Measurements from ENCODE around the gene TRIOBP.
A peak's percentile ranks its signal among the peaks of the same experiment; 100 is the strongest.

TRIOBP gene

DNA sequence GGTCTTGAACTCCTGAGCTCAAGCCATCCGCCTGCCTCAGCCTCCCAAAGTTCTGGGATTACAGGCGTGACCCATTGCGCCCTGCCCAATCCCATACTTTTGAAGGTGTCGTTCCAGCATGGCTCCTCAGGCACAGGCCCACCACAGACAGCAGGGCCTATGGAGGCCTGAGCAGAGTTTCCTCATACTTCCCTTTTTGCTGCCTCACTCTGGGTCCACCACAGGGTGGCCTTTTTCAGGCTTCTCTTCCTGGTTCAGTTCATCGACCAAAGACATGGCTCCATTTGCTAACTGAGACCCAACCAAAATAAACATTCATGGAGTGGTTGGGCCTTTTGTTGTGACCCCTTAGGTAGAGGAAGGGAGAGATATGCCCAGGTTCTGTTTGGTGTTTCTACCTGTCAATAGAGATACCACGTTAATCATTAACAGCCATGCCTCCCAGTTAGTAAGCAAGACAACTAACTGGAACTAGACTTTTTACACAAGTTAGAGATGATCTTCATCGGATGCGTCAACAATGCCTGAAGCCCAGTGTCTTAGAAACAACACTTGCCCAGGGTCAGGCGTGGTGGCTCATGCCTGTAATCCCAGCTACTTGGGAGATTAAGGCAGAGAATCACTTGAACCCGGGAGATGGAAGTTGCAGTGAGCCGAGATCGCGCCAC, 35.1 kb downstream of the TRIOBP start:
- no peak for DNase-seq

DNA sequence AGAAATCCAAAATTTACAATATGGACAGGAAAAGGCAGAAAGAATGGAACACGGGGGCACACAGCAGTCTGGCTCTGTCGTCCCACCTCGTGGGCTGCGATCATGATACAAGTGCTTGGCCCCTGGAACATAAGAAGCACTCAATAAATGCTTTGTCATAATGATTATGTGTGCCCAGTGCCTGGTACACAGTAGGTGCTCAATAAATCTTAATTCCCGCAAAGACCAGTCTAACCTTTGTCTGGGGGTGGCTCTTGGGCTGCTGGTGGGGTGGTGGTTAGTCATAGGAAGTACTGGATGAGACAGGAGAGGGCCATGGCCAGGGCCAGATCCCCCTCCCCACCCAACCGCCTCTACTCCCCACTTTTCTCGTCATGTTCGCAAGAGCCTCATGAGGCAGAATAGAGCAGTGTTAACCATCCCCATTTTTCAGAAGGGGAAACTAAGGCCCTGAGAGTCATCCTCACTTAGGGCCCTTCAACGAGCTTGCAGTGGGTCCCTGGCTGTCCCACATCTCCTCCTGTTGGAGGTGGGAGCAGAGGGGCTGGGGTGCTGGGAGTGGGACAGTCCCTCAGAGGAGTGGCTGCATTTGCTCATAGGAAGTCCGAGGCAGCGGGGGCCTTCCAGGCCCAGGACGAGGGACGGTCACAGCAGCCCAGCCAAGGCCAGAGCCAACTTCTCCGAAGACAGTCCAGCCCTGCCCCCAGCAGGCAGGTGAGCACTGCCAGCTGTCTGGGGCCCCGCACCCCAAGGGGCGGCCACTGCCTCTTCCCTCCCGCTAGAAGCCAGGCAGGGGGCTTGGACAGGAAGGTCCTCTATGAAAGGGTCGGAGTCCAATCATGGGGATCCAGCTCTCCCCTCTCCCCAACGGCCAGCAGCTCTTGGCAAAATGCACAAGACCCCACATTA, 36.1 kb downstream of the TRIOBP start:
- no peak for DNase-seq

DNA sequence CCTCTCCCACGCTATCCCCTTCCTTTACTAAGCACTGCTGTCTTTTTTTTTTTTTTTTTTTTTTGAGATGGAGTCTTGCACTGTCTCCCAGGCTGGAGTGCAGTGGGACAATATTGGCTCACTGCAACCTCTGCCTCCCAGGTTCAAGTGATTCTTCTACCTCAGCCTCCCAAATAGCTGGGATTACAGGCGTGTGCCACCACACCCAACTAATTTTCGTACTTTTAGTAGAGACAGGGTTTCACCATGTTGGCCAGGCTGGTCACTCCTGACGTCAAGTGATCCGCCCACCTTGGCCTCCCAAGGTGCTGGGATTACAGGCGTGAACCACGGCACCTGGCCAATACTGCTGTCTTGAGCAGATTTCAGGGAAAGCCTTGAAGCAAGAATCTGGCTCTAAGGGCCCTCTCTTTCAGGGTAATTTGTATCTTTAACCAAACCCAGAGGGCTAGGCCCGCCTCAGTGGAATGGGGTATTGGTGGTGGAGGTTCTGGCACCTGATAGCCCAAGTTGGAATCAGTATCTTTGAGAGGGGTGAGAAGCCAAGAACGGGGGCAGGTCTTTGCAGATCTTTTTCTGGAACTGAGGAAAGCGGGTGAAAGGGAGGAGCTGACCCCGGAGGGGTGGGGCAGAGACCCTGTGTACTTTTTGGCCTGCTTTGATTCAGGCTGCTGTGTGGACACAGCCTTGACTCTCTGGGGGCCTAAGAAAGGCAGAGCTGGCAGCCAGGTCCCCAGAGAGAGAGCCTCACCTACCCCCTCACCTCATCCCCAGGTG, 37.0 kb downstream of the TRIOBP start:
- DNase-seq: no peak

DNA sequence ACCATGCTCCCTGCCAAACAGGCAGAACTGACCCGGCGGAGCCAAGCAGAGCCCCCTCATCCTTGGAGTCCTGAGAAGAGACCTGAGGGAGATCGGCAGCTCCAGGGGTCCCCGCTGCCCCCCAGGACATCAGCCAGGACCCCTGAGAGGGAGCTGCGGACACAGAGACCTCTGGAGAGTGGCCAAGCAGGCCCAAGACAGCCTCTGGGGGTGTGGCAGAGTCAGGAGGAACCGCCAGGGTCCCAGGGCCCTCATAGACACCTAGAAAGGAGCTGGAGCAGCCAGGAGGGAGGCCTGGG, 37.5 kb downstream of the TRIOBP start:
- DNase-seq: no peak

DNA sequence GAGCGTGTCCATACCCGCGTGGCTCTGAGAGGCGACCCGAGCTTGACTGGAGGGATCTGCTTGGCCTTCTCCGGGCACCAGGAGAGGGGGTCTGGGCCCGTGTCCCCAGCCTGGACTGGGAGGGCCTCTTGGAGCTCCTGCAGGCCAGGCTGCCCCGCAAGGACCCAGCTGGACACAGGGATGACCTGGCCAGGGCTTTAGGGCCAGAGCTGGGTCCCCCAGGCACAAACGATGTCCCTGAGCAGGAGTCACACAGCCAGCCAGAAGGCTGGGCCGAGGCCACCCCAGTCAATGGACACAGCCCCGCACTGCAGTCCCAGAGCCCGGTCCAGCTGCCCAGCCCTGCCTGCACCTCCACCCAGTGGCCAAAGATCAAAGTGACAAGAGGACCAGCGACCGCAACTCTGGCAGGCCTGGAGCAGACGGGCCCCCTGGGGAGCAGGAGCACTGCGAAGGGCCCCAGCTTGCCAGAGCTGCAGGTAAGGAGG, 38.2 kb downstream of the TRIOBP start:
- DNase-seq: no peak

DNA sequence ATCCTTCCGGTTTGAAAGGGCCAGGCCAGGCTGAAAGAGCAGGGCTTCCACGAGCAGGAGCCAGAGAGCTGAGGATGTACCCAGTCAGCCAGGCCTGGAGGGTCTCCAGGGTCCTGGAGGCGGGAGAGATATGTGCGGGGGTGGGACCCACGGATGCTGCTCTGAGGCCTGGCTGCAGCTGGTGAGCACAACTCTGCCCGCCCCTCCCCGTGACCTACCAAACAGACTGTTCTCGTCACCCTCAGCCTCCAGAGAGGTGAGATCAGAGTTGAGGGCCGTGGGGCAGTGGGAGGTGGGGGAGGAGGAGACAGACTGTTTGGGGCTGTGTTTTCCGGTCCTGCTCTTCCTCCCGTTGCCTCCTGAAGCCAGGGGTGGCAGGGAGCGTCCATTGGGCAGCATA, 42.2 kb downstream of the TRIOBP start:
- no peak for DNase-seq

DNA sequence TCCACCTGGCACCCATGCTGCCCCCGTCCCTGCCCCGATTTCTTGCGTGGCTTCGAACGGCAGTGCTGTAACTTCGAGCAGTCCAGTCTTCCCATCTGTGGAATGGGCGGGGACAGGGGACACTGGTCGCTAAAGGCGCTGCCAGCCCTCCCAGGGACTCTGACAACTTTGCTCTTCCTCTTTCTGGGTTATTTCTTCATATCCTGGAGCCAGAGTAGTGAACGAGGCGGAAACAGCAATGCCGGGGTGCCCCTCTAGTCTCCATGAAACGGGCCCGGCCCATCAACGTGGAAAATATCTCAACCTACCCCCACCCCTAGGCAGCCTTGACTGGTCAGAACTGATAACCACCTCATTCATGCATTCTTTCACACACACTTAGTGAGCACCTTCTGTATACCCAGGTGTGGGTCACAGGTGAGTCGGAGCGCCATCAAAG, 42.8 kb downstream of the TRIOBP start:
- no peak for DNase-seq

DNA sequence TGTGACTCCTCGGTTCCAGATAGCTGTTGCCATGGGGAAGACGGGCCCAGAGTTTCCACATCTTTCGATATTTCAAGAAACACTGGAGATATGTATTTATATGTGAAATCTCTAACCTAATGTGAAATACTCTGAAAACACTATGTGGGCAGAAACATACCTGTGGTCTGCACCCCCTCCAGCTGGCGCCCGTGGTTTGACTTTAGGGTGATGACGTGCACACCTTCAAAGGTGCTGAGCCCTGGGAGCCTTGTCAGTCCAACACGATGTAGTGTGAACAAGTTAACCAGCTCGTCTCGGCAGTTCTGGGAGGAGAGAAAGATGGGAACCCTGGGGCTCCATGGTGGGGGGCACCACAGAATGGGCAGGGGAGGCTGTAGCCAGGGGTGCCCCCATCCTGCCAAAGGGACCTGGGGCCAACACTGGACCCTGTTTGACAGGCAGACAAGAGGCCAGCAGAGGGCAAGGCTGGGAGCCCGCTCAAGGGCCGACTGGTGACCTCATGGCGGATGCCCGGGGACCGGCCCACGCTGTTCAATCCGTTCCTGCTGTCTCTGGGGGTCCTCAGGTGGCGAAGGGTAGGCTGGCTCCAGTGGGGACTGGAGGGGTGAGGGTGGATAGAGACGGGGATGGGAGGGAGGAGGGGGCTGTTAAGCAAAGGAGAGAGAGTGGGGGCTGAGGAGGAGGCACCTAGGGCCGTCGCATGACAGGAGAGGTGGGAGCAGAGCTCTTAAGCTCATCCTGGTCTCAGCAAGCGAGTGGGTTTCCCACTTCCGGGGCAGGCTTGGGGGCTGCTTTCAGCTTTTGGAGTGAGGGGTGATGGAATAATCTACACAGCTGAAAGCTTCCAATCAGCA, 43.8 kb downstream of the TRIOBP start:
- DNase-seq: no peak

DNA sequence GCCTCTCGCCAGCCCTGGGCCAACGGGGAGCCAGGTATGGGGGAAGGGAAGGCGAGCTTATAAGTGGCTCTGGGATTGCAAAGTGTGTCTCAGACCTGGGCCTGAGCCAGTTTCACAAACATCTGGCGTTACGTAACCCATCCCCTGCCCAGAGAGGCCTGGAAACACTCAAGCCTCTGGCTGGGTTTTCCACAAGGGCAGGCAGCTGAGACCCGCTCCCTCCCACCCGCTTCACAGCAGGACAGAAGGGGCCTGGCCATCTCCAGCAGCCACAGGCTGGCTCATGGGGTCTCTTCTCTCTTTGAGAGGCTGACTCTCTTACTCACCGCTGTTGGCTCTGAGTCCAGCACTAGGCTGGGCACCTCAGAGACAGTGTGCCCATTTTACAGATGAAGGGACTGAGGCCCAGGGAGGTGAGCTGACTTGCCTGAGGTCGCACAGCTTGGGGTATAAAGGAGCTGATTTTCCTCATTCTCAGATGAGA, 44.5 kb downstream of the TRIOBP start:
- no peak for DNase-seq

DNA sequence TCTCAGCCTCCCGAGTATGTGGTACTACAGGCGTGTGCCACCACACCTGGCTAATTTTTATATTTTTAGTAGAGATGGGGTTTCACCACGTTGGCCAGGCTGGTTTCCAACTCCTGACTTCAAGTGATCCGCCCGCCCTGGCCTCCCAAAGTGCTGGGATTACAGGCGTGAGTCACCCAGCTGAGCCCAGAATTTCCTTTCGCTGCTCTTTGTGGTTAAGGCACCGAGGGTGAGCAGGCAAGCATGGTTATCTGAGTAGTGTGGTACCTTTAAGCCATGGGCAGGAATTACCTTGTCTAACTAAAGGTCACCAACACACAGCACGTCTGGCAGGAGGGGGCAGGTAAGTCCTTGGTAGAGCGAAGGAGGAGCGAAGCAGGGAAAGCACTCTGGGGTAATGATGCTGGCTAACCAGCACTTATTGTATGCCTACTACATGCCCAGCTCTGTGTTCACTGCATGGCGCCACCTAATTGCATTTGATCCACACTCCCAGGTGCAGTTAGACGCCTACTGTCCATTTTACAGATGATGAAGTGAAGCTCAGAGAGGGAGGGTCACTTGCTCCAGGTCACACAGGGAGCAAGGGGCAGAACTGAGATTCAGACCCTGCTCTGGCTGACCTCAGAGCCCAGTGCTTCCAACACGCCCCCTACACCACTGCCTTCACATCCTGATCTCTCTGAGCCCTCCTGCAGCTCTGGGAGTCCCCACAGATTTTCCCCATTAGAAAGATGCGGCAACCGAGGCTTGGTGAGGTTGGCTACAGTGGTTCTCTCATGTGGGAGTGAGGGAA, 45.7 kb downstream of the TRIOBP start:
- no peak for DNase-seq

DNA sequence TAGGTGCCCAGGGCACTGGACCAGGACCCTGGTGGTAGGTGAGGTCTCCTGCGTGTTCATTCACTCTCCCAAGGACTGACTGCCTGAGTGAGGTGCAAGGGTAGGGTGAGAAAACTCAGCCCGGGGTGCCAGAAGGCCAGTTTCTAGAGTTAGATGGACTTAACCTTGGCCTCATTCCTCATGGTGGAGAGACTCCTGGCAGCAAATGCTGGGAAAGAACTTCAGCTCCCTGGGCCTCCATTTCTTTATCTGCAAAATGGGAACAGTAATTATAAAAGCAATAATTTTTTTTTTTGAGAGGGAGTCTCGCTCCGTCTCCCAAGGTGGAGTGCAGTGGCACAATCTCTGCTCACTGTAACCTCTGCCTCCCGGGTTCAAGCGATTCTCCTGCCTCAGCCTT, 47.7 kb downstream of the TRIOBP start:
- no peak for DNase-seq

DNA sequence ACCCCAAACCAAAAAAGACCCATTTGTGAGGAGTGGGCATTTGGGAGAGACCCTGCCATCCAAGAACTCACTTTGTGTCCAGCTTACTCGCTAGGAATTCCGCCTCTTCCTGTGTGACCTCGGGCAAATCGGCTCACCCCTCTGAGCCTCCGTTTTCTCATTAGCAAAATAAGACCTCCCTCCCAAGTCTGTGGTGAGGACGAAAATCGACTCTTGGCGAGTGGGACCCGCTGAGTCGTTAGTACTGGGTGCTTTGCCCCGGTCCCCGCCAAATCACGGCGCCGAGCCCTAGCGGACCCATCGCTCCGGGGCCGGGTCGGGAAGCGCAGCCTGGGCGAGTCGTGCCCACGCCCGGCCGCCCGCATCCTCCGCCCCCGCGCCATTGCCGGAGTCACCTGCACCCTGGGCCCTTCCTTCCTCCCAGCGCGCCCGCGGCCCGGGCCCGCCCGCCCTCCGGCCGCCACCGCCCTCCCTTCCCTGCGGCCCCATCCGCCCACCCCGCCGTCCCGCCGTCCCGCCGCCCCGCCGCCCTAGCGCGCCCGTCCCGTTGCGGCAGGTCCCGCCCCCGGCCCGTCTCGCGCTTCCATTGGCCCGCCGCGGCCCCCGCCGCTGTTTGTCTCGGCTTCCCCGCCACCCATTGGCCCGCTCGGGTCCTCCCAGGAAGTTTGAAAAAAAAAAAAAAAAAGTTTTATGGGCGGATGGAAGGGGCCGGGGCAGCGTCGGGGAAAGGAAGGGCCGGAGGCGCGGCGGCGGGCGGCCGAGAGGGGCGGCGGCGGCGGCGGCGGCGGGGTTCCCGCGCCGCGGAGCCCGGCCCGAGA, 48.9 kb downstream of the TRIOBP start:
- peak; percentile 72 to 76 for DNase-seq

DNA sequence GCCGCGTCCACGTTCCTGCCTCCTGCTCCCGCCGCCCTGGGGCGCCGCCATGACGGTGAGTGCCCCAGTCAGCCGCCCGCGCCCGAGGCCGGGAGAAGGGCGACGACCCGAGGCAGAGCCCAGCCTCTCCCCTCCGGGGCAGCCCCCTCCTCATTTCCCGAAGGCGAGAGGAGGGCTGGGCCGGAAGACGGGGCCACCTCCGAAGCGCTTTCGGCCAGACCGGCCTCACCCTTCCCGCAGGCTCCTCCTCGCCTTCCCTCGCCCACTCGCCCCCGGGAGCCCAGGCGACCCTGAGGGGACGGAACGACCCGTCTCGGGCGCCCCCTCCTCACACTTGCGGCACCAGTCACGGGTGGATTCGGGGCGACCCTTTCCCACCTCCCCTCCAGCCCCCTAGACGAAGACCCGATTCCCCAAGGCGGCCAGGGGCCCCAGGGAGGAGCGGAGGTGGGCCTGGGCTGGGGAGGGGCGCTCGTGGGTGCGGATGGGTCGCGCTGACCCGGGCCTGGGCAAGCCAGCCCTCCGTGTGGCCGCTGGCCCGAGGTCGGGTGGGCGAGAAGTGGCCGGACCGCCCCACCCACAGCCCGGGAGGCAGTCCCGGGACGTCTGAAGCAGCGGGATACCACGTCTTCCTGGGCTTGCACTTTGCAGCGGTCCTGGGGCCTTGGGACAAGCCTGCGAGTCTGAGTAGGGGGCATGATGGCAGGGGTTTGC, 49.7 kb downstream of the TRIOBP start:
- DNase-seq: no peak

DNA sequence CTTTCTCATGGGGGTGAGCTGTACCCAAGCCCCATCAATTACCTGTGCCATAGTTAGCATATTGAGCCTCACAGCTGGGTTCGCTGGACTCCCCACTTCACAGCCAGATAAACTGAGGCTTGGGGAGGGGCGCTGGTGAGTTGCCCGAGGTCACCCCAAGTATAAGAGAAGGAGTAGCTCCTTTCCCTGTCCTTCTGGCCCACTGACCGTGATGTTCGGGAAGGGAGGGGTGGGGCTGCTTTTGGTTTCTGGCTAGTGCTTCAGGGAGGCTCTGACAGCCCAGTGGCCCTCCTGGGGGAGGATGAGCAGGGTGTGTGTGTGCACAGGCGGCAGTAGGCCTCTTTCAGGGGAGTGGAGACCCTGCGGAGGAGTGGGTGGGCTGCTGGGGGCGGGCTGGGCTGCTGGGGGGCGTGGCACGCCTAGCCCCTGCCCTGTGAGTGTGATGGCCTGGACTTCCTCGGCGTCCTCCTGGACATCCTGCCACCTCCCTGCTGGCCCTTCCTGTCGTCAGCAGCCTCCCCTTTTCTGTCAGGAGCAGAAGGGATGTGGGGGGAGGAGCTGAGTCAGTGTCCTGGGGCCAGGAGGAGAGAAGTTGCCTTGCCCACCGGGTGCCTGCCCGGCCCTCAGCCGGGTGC, 50.3 kb downstream of the TRIOBP start:
- no peak for DNase-seq

DNA sequence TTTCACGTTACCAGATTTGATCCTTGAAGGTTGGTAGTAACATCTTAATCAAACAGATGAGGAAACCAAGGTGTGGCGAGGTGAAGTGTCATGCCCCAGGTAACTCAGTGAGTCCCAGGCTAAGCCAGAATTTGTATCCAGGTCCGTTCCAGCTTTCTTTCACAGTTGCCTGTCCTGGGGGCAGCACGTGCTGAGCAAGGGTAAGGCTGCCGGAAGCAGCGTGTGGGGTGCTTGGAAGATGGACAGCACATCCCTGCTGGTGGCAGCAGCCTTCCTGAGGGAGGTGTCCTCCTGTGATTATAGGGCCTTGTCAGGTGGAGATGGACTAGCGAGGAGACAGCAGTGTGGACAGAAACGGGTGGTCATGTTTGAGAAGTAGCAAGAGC, 50.9 kb downstream of the TRIOBP start:
- no peak for DNase-seq

DNA sequence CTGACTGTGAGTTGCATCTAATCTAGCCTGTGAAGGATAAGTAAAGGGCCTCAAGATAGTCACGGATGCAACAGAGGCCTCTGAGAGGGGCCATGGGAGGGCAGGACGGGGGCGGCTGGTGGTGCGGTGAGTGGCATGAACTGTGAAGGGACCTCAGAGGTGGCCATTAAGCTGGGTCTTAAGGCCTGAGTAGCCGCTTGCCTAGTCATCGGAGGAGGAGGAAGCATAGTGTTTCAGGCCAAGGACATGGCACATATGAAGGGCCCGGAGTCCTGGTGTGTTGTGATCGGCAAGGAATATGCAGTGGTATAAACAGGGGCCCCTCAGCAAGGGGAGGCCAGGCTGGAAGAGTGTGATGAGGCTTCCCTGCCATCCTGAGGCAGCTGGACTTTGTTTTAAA, 51.8 kb downstream of the TRIOBP start:
- no peak for DNase-seq

DNA sequence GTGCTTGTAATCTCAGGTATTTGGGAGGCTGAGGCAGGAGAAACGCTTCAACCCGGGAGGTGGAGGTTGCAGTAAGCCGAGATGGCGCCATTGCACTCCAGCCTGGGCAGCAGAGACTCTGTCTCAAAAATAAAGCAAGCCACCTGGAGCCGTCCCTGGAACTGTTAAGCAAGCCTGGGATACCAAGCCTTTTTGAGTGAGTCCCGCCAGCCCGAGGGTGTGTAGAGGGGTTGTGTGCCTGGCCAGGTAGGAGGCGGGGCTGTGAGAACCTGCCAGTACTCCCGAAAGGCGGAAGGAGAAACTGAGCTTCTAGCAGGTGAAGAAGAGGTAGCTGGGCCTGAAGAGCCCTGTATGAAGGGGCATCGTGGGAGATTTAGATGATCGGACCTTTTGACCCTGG, 52.4 kb downstream of the TRIOBP start:
- DNase-seq: no peak

DNA sequence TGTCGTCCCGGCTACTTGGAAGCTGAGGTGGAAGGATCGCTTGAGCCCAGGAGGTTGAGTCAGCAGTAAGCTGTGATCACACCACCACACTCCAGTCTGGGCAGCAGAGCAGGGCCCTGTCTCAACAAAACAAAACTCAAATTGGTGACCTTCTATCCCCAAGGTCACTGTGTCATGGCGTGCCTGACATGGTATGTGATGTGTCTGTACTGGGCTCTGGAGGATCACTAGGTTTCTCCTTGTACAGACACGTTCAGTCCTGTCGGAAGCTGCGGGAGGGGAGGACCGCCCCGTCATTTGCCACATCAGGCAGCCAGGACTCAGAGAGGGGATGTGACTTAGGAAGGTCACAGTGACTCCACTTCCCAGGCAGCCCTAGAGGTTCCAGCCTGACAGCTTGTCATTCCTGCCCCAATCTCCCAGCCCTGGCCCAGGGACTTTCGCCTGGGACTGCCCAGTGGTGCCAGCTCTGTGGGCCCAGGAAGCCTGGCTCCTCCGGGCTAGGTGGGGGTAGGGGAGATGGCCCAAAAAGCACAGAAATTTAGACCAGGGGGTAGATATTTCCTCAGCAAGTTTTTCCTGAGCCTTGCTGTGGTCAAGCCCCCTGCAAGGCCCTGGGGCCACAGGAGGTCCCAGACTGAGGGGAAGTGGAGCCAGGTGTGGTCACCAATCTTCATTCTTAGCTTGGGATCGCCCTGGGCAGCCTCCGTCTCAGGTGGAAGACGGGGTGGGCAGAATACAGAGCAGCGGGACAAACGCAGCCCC, 53.2 kb downstream of the TRIOBP start:
- no peak for DNase-seq

All from NCI-H2081 (cell line).